CD14-positive monocyte (primary cell): ENCODE measurements around the gene DDHD1. TPM values are rescaled to one million over a fixed set of nuclear protein-coding genes. Genes with fewer than 3 reads are reported as not detected.

Experiments
- DNase-seq, 3 donors: peaks; one replicate each; pipeline ENCODE4 v3.0.0-alpha.2; 2011 to 2022
- H2AFZ ChIP-seq: 2 replicates; pipeline ENCODE4 v1.6.0; 2012; ENCODE audit warnings: mild to moderate bottlenecking, low read depth, low read length, inconsistent platforms; ENCODE audit not compliant: insufficient read depth, poor library complexity, severe bottlenecking
- H3K27ac ChIP-seq, 2 donors: 1 replicate in 1 of 2; 2 replicates in 1 of 2; pipeline ENCODE4 v1.5.1; 2012 to 2013; ENCODE audit warnings: low read length in 2 of 2, control low read depth in 1 of 2, inconsistent platforms in 1 of 2, low read depth in 1 of 2, mild to moderate bottlenecking in 1 of 2
- H3K27me3 ChIP-seq, 2 donors: one replicate each; pipeline versions ENCODE4 v1.6.0 to v1.6.1; 2011 to 2013; ENCODE audit warnings: low read length in 2 of 2; ENCODE audit not compliant: control insufficient read depth in 2 of 2, insufficient read depth in 2 of 2
- H3K36me3 ChIP-seq, 2 donors: replicated peaks in 1 of 2; 1 replicate in 1 of 2; 2 replicates in 1 of 2; pipeline versions ENCODE4 v1.5.1 to v1.6.1; 2012 to 2013; ENCODE audit warnings: low read length in 2 of 2, control low read depth in 1 of 2, inconsistent platforms in 1 of 2, mild to moderate bottlenecking in 1 of 2; ENCODE audit not compliant: insufficient read depth in 2 of 2, control insufficient read depth in 1 of 2
- H3K4me1 ChIP-seq, 2 donors: 1 replicate in 1 of 2; 2 replicates in 1 of 2; pipeline versions ENCODE4 v1.5.1 to v1.6.1; 2012 to 2013; ENCODE audit warnings: low read length in 2 of 2, control low read depth in 1 of 2, inconsistent platforms in 1 of 2, mild to moderate bottlenecking in 1 of 2, moderate library complexity in 1 of 2; ENCODE audit not compliant: insufficient read depth in 2 of 2, control insufficient read depth in 1 of 2
- H3K4me2 ChIP-seq: replicated peaks from 2 replicates; pipeline ENCODE3; 2012; ENCODE audit warnings: low read length, moderate library complexity, mild to moderate bottlenecking; ENCODE audit not compliant: poor library complexity, severe bottlenecking; ENCODE audit errors: extremely low read depth
- H3K4me3 ChIP-seq, 3 experiments: fragments of 200-600 bp in 1 of 3; sonication (generic) in 1 of 3; replicated peaks in 1 of 3; 1 replicate in 2 of 3; 2 replicates in 1 of 3; pipeline ENCODE4 v1.5.1; 2011 to 2013; ENCODE audit warnings: low read length in 3 of 3, mild to moderate bottlenecking in 3 of 3, control low read depth in 2 of 3, low read depth in 2 of 3, inconsistent platforms in 1 of 3, moderate library complexity in 1 of 3
- H3K79me2 ChIP-seq: 2 replicates; pipeline ENCODE4 v1.6.0; 2012; ENCODE audit warnings: mild to moderate bottlenecking, control low read depth, inconsistent platforms, low read length, moderate library complexity; ENCODE audit not compliant: insufficient read depth
- H3K9ac ChIP-seq: 2 replicates; pipeline ENCODE4 v1.6.0; 2017; ENCODE audit warnings: low read length, mild to moderate bottlenecking; ENCODE audit not compliant: insufficient read depth, poor library complexity, severe bottlenecking
- H3K9me3 ChIP-seq, 2 donors: replicated peaks in 1 of 2; 1 replicate in 1 of 2; 2 replicates in 1 of 2; pipeline versions ENCODE4 v1.5.1 to v1.6.1; 2012 to 2013; ENCODE audit warnings: low read length in 2 of 2, control low read depth in 1 of 2; ENCODE audit not compliant: control insufficient read depth in 1 of 2, insufficient read depth in 1 of 2
- H4K20me1 ChIP-seq: 2 replicates; pipeline ENCODE4 v1.6.0; 2012; ENCODE audit warnings: mild to moderate bottlenecking, low read length, control low read depth, moderate library complexity; ENCODE audit not compliant: insufficient read depth
- H3K27ac Mint-ChIP-seq, 7 donors: one replicate each; pipeline ENCODE4 v1.8.0; 2020; ENCODE audit warnings: mild to moderate bottlenecking in 7 of 7, mixed read lengths in 7 of 7, moderate library complexity in 6 of 7, inconsistent platforms in 2 of 7
- H3K27me3 Mint-ChIP-seq, 3 donors: one replicate each; pipeline ENCODE4 v1.8.0; 2021 to 2022; ENCODE audit warnings: low read depth in 3 of 3, mild to moderate bottlenecking in 3 of 3, mixed read lengths in 3 of 3, moderate library complexity in 3 of 3, inconsistent platforms in 1 of 3
- H3K36me3 Mint-ChIP-seq, 2 donors: one replicate each; pipeline ENCODE4 v1.8.0; 2020; ENCODE audit warnings: mixed read lengths in 2 of 2, inconsistent platforms in 1 of 2, mild to moderate bottlenecking in 1 of 2
- H3K4me1 Mint-ChIP-seq: one replicate; pipeline ENCODE4 v1.8.0; 2020; ENCODE audit warnings: mild to moderate bottlenecking, mixed read lengths
- H3K4me3 Mint-ChIP-seq, 2 donors: one replicate each; pipeline ENCODE4 v1.8.0; 2020; ENCODE audit warnings: mild to moderate bottlenecking in 2 of 2, mixed read lengths in 2 of 2, moderate library complexity in 1 of 2
- H3K9me3 Mint-ChIP-seq, 7 donors: one replicate each; pipeline ENCODE4 v1.8.0; 2020 to 2022; ENCODE audit warnings: mixed read lengths in 7 of 7, mild to moderate bottlenecking in 6 of 7, moderate library complexity in 6 of 7, inconsistent platforms in 2 of 7
- WGBS: methylation state at CpG from one replicate; pipeline ENCODE4 v1.1.5; 2013; ENCODE audit warnings: missing lambda C conversion rate; ENCODE audit not compliant: insufficient coverage; 5-methylcytosine and 5-hydroxymethylcytosine counted together
- intact Hi-C, 2 donors: fragments of 100-400 bp; cut with micrococcal nuclease; formaldehyde crosslinking; loops; one replicate each; pipeline versions ENCODE4 v1.15.0 to v1.15.1; 2023
- polyA plus RNA-seq, 3 donors: library from polyadenylated mRNA; depleted of rRNA in 1 of 3; unstranded in 2 of 3; stranded (reverse) in 1 of 3; fragments of 300-500 nt in 2 of 3; fragments of >200 nt in 1 of 3; fragmentation: Illumina TruSeq in 2 of 3; gene quantifications; 1 replicate in 2 of 3; 2 replicates in 1 of 3; pipeline ENCODE4 v1.2.3, GENCODE V29; 2012 to 2021
- TF ChIP-seq, protein P1 (sequence below): fragments of 200-600 bp; IDR thresholded peaks from one replicate; pipeline ENCODE4 v1.8.0; 2022; ENCODE audit warnings: antibody characterized with exemption, mild to moderate bottlenecking

The DDHD1 gene
- polyA plus RNA-seq, 3 donors: 2.2 to 7.0 (median 3.1) TPM

DNA sequence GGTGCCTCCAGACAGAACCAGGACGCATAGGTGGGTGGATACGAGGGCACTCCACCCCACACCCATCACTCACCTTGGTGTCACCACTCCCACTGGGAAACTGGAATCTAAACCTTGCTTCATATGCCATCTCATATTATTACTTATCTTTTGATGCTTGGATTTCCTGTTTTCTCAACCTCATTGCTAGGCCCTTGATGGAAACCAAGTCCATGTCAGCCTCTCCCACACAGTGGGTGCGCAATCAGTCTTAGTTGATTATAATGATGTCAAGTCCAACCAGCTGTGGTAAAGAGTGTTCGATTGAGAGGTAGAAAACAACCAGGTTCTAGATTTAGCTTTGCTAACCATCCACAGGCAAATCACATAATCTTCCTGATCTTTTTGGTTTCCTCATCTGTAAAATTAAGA lies 584 bp upstream of the DDHD1 start:
- intact Hi-C loops: no loop called here
- Histone ChIP-seq H3K79me2 (peaks cover 20% of the 10 kb centered on the region), H3K27me3 (no peaks in the 10 kb centered on the region), H3K27ac (peak overlapping the region; percentile 72 to 82), H3K4me3 (peak overlapping the region; percentile 6 to 84 (median 37)), H2AFZ (peak overlapping the region; percentile 83), H4K20me1 (peaks cover 29% of the 10 kb centered on the region), H3K9ac (peak overlapping the region; percentile 90), H3K36me3 (no peaks in the 10 kb centered on the region), H3K4me2 (peak overlapping the region; percentile 82), H3K9me3 (no peaks in the 10 kb centered on the region), H3K4me1 (peaks cover 29 to 45% of the 10 kb centered on the region in 2 donors)
- peaks cover 0 to 5% (median 0%) of the 10 kb centered on the region in 7 donors for H3K9me3 Mint-ChIP-seq
- peak overlapping the region; percentile 85 to 93 (median 89) for H3K27ac Mint-ChIP-seq
- TF ChIP-seq, protein P1, sequence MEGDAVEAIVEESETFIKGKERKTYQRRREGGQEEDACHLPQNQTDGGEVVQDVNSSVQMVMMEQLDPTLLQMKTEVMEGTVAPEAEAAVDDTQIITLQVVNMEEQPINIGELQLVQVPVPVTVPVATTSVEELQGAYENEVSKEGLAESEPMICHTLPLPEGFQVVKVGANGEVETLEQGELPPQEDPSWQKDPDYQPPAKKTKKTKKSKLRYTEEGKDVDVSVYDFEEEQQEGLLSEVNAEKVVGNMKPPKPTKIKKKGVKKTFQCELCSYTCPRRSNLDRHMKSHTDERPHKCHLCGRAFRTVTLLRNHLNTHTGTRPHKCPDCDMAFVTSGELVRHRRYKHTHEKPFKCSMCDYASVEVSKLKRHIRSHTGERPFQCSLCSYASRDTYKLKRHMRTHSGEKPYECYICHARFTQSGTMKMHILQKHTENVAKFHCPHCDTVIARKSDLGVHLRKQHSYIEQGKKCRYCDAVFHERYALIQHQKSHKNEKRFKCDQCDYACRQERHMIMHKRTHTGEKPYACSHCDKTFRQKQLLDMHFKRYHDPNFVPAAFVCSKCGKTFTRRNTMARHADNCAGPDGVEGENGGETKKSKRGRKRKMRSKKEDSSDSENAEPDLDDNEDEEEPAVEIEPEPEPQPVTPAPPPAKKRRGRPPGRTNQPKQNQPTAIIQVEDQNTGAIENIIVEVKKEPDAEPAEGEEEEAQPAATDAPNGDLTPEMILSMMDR: no peak
- peak overlapping the region; percentile 85 to 88 for H3K4me3 Mint-ChIP-seq
- 60% methylated on average over 2 of the region's 4 CpGs for WGBS
- peaks cover 2 to 9% (median 6%) of the 10 kb centered on the region in 3 donors for H3K27me3 Mint-ChIP-seq
- peaks cover 0 to 7% of the 10 kb centered on the region in 2 donors for H3K36me3 Mint-ChIP-seq
- no peak for DNase-seq
- peaks cover 37% of the 10 kb centered on the region for H3K4me1 Mint-ChIP-seq

DNA sequence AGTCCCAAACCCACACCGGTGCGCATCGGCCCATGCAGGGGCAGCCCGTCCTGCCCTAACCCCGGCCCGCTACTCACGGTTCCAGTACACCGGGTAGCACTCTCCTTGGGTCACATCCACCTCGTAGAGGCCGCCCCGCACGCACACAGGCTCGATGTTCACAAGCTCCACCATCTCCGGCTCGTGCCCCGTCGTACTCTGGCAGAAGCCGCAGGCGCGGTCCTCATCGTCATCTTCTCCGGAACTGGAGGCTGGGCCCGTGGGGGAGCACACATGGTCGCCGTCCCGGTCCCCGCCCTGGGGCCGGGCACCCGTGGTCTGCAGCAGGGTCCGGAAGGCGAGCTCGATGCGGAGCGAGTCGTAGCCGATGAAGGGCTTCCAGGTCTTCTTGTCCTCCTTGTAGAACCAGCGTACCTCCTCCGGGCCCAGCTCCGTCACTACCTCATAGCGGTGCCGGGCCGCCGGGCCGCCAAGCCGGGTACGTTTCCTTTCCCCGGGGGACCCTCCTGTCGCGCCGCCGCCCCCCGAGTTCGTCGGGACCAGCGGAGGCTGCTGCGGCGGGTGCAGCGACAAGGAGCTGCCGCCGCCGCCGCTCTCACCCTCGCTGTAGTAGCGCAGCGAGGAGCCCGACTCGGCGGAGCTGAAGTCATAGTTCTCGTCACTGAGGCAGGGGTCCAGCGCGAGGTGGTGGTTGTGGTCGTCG lies 788 bp downstream of the DDHD1 start:
- under 1% methylated on average over 73 of the region's 73 CpGs for WGBS
- H3K36me3 ChIP-seq: no peaks in the 10 kb centered on the region
- peak overlapping the region; percentile 82 for H3K4me2 ChIP-seq
- intact Hi-C loops: no loop called here
- H3K4me1 Mint-ChIP-seq: peaks cover 51% of the 10 kb centered on the region
- H3K27me3 ChIP-seq: no peaks in the 10 kb centered on the region
- peak in 2 of 3 donors; percentile 48 to 51 for DNase-seq
- H3K9me3 ChIP-seq: no peaks in the 10 kb centered on the region
- H3K4me1 ChIP-seq: peaks cover 32 to 58% of the 10 kb centered on the region in 2 donors
- peaks cover 0 to 5% (median 0%) of the 10 kb centered on the region in 7 donors for H3K9me3 Mint-ChIP-seq
- H3K27ac Mint-ChIP-seq: peak overlapping the region; percentile 62 to 92 (median 86)
- peak overlapping the region; percentile 90 for H3K9ac ChIP-seq
- TF ChIP-seq, protein P1: no peak
- H3K27ac ChIP-seq: peak overlapping the region; percentile 65 to 88
- peak overlapping the region; percentile 83 for H2AFZ ChIP-seq
- peaks cover 28% of the 10 kb centered on the region for H3K79me2 ChIP-seq
- H3K4me3 ChIP-seq: peak overlapping the region; percentile 54 to 84 (median 56)
- peaks cover 0 to 7% of the 10 kb centered on the region in 2 donors for H3K36me3 Mint-ChIP-seq
- H3K4me3 Mint-ChIP-seq: peak overlapping the region; percentile 99 to 100
- H3K27me3 Mint-ChIP-seq: peaks cover 0 to 9% (median 6%) of the 10 kb centered on the region in 3 donors
- H4K20me1 ChIP-seq: peaks cover 43% of the 10 kb centered on the region
